Measurements from ENCODE around the gene ARHGEF38. TPM values are rescaled to one million over a fixed set of nuclear protein-coding genes. Genes with fewer than 3 reads are reported as not detected.

ARHGEF38 gene
- total RNA-seq, 1 experiment from 2014 or later: not detected

DNA sequence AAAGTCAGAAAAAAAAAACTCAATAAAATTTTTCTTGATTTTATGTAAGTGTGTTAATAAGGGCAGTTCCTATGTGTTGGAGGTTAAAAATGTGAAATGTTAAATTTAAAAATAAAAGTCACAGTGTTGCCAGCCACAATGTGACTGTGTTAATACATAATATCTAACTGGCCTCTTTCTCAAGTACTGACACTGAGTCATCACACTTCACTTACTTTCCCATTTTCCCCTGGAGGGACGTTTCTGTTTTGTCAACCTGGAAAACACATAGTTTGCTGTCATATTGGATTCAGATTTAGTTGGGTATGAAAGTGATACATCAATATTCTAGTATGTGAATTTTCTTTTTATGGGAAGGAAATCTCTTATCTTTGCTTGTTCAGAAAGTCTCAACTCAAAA is 46.4 kb downstream of the ARHGEF38 start:
- Histone ChIP-seq H3K4me3 (ENCODE audit: low read depth, low read length, poor library complexity, severe bottlenecking) (no peak overlapping the region), H3K36me3 (ENCODE audit: insufficient read depth, low read length, poor library complexity, severe bottlenecking) (no peaks in the 10 kb centered on the region), H3K27me3 (replicated peaks; ENCODE audit: insufficient read depth, low read depth, low read length, poor library complexity) (no peaks in the 10 kb centered on the region), H3K27ac (ENCODE audit: low read depth, low read length, poor library complexity, severe bottlenecking) (no peak overlapping the region), H3K4me1 (ENCODE audit: insufficient read depth, low read length, poor library complexity, severe bottlenecking) (no peaks in the 10 kb centered on the region), H3K9me3 (ENCODE audit: low read depth, low read length, poor library complexity, severe bottlenecking) (no peaks in the 10 kb centered on the region)
- DNase-seq (ENCODE audit: low spot score): no peak
- intact Hi-C loops (cut with micrococcal nuclease; ENCODE audit: unreplicated experiment): no loop called here
- TF ChIP-seq CTCF (conservative IDR thresholded peaks at IDR 0.05; ENCODE audit: low read depth, low read length) (no peak), EZH2 (IDR thresholded peaks at IDR 0.05; ENCODE audit: borderline replicate concordance, low read depth, low read length, poor library complexity, severe bottlenecking) (no peak)
- no TSS peak for BruUV-seq (replicated peaks)
- CTCF ChIA-PET: no interaction called here
- POLR2A ChIA-PET (ENCODE audit: low non-redundant PET): no interaction called here

DNA sequence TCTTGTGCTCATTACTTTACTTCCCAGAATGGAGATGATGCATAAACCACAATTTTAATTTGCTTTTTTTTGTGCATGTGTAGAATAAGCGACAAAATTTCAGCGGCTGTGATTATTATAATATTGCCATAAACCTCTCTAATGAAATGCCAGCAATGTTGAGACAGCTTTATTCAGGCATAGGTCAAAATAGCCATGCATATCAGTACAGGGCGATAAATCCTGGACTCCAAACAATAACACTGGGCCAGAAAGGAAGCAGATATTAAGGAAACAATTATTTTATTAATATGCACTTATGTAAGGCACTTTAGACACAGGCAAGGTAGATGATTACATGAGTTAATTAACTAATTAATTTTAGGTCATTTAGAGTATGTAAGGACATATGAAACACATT is 47.1 kb downstream of the ARHGEF38 start:
- H3K4me1 ChIP-seq (ENCODE audit: insufficient read depth, low read length, poor library complexity, severe bottlenecking): no peaks in the 10 kb centered on the region
- intact Hi-C loops (cut with micrococcal nuclease; ENCODE audit: unreplicated experiment): no loop called here
- BruUV-seq (replicated peaks): no TSS peak
- no peak overlapping the region for H3K4me3 ChIP-seq (ENCODE audit: low read depth, low read length, poor library complexity, severe bottlenecking)
- no peaks in the 10 kb centered on the region for H3K36me3 ChIP-seq (ENCODE audit: insufficient read depth, low read length, poor library complexity, severe bottlenecking)
- POLR2A ChIA-PET (ENCODE audit: low non-redundant PET): no interaction called here
- no peaks in the 10 kb centered on the region for H3K27me3 ChIP-seq (replicated peaks; ENCODE audit: insufficient read depth, low read depth, low read length, poor library complexity)
- TF ChIP-seq CTCF (conservative IDR thresholded peaks at IDR 0.05; ENCODE audit: low read depth, low read length): no peak
- no peak for TF ChIP-seq EZH2 (IDR thresholded peaks at IDR 0.05; ENCODE audit: borderline replicate concordance, low read depth, low read length, poor library complexity, severe bottlenecking)
- no peak overlapping the region for H3K27ac ChIP-seq (ENCODE audit: low read depth, low read length, poor library complexity, severe bottlenecking)
- CTCF ChIA-PET: no interaction called here
- no peaks in the 10 kb centered on the region for H3K9me3 ChIP-seq (ENCODE audit: low read depth, low read length, poor library complexity, severe bottlenecking)
- no peak for DNase-seq (ENCODE audit: low spot score)

DNA sequence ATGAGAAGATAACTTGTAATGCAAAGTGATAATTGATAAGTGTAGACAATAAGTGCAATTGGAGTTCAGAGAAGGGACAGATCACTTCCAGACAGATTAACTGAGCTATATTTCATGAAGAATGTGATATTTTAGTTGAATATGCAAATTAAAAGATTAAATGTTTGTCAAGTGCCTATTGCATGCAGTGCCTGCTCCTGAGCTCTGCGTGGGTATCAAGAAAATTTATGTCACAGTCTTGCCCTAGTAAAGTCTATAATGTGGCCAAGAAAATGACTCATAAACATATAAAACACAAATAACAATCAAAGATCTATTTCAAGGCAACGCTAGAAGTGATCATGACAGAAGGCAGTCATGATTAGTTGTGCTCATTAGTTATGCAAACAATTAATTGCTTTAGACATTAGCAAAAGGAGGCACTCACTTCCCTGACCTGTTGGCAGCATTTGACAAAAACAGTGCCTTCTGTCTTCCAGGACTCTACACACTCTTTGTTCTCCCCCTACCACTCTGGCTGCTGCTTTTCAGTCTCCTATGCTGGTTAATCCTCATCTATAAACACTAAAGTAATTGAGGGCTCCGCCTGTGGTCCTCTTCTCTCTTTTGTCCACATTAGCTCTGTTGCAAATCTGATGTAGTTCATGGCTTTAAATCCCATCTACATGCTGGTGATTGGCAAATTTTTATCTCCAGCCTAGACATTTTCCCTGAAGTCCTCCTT is 47.7 kb downstream of the ARHGEF38 start:
- POLR2A ChIA-PET (ENCODE audit: low non-redundant PET): no interaction called here
- Histone ChIP-seq H3K36me3 (ENCODE audit: insufficient read depth, low read length, poor library complexity, severe bottlenecking) (no peaks in the 10 kb centered on the region), H3K27ac (ENCODE audit: low read depth, low read length, poor library complexity, severe bottlenecking) (no peak overlapping the region), H3K27me3 (replicated peaks; ENCODE audit: insufficient read depth, low read depth, low read length, poor library complexity) (no peaks in the 10 kb centered on the region), H3K4me1 (ENCODE audit: insufficient read depth, low read length, poor library complexity, severe bottlenecking) (no peaks in the 10 kb centered on the region), H3K9me3 (ENCODE audit: low read depth, low read length, poor library complexity, severe bottlenecking) (no peaks in the 10 kb centered on the region), H3K4me3 (ENCODE audit: low read depth, low read length, poor library complexity, severe bottlenecking) (no peak overlapping the region)
- intact Hi-C loops (cut with micrococcal nuclease; ENCODE audit: unreplicated experiment): no loop called here
- TF ChIP-seq EZH2 (IDR thresholded peaks at IDR 0.05; ENCODE audit: borderline replicate concordance, low read depth, low read length, poor library complexity, severe bottlenecking) (no peak), CTCF (conservative IDR thresholded peaks at IDR 0.05; ENCODE audit: low read depth, low read length) (no peak)
- no peak for DNase-seq (ENCODE audit: low spot score)
- no TSS peak for BruUV-seq (replicated peaks)
- CTCF ChIA-PET: no interaction called here
